Measurements from ENCODE around the gene LRRC40.

DNA sequence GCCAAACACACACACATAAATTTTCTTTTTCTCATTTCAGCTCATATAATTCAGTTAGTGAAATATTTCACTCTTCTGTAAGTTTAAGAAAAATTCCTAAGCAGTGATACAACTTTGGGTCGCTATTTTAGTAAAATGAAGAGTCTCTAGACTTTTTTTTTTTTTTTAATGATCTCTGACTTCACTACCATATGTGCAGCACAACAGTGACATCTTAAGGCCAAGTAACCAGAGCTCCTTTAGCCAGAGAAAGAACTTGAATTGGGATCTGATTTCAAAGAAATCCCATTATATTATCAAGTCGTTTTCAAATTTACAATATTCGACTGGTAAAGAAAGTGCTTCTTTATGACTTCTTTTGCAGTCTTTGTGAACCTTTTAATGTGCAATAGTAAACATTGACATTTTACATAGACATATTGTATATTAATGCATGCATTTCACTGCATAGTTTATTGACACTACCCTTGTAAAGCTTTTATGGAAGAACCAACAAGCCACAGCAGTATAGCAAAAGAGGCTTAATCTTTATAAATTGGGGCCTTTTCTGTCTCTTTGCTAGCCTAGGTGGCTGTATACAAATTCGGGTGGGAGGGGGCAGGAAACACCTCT, 62.2 kb downstream of the LRRC40 start:
- TF ChIP-seq POLR2AphosphoS5 (IDR thresholded peaks at IDR 0.05) (no peak), CTCF (IDR thresholded peaks at IDR 0.05; ENCODE audit: poor library complexity, severe bottlenecking) (peak; percentile 63), TAF1 (IDR thresholded peaks at IDR 0.05; ENCODE audit: low read depth) (no peak), EP300 (conservative IDR thresholded peaks at IDR 0.05; ENCODE audit: poor library complexity, severe bottlenecking) (no peak), RAD21 (conservative IDR thresholded peaks at IDR 0.05) (peak; percentile 69)
- TF ChIP-seq, protein P1, sequence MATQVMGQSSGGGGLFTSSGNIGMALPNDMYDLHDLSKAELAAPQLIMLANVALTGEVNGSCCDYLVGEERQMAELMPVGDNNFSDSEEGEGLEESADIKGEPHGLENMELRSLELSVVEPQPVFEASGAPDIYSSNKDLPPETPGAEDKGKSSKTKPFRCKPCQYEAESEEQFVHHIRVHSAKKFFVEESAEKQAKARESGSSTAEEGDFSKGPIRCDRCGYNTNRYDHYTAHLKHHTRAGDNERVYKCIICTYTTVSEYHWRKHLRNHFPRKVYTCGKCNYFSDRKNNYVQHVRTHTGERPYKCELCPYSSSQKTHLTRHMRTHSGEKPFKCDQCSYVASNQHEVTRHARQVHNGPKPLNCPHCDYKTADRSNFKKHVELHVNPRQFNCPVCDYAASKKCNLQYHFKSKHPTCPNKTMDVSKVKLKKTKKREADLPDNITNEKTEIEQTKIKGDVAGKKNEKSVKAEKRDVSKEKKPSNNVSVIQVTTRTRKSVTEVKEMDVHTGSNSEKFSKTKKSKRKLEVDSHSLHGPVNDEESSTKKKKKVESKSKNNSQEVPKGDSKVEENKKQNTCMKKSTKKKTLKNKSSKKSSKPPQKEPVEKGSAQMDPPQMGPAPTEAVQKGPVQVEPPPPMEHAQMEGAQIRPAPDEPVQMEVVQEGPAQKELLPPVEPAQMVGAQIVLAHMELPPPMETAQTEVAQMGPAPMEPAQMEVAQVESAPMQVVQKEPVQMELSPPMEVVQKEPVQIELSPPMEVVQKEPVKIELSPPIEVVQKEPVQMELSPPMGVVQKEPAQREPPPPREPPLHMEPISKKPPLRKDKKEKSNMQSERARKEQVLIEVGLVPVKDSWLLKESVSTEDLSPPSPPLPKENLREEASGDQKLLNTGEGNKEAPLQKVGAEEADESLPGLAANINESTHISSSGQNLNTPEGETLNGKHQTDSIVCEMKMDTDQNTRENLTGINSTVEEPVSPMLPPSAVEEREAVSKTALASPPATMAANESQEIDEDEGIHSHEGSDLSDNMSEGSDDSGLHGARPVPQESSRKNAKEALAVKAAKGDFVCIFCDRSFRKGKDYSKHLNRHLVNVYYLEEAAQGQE (IDR thresholded peaks at IDR 0.05; ENCODE audit: borderline replicate concordance): no peak

Data from neural cell (in vitro differentiated cells).